Mesenteric fat pad (tissue), 1 donor: ENCODE measurements around the gene AFAP1. TPM values are rescaled to one million over a fixed set of nuclear protein-coding genes. Genes with fewer than 3 reads are reported as not detected.

Experiments used
- DNase-seq: peaks from one replicate; pipeline ENCODE4 v3.0.0-alpha.2; 2020; ENCODE audit warnings: low spot score
- total RNA-seq: library from RNA; stranded (reverse); fragmentation: NEBNext Ultra II Directional; extraction: Animal tissue kit (Norgen Biotek cat#: 25700); gene quantifications from one replicate; pipeline ENCODE4 v1.2.1, GENCODE V29; 2021
- donor health status: DM: yes; HTN: yes; CAD: no.

AFAP1 gene
- total RNA-seq, 1 donor from 2014 or later, result 33.9 TPM

- DNase-seq, result no peak
These were observed 22.0 kb downstream of the AFAP1 start for GRCh38 chr4:7917669-7918068.

- DNase-seq, result no peak
These were observed 23.8 kb downstream of the AFAP1 start for GRCh38 chr4:7915875-7916242.

DNA sequence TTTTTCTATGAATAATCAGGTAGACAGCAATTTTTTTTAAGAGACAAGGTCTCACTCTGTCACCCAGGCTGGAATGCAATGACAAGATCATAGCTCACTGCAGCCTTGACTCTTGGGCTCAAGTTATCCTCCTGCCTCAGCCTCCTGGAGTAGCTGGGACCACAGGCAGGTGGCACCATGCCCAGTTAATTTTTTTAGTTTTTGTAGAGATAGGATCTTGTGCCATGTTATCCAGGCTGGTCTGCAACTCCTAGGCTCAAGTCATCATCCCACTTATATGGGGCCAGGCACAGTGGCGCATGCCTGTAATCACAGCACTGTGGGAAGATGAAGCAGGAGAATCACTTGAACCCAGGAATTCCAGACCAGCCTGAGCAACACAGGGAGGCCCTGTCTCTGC, 26.8 kb downstream of the AFAP1 start:
- no peak for DNase-seq

- DNase-seq, result no peak
These were observed 28.6 kb downstream of the AFAP1 start for GRCh38 chr4:7910952-7911578.

DNA sequence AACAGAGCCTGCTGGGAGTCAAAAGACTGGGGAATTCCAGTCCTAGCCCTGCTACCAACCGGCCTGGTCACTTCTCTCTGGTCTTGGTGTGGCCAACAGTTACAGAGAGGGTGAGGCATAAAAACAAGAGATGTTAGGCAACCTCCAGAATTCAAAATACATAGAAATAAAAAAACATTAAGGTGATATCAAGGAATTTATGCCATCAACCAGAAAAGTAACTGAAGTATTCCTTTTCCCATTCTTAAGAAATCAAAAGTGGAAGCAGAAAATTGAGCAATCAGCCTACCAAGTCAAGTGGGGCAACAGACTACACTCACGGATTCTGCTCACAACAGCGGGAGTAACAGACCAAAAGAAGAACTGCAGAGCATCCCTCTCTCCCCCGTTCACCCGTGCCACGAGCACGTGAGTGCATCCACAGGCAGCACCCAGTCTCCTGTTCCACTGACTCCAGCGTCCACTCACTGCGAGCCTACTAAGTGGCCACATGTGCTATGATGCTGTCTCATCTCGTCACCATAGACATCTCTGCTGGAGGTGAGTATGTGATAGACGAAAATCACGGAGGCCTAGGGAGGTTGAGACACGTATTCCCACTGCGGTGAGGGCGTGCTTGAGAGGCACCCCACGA, 29.3 kb downstream of the AFAP1 start:
- DNase-seq, result no peak

GRCh38 chr4:7909463-7910262, 30.0 kb downstream of the AFAP1 start:
- DNase-seq, result no peak

DNA sequence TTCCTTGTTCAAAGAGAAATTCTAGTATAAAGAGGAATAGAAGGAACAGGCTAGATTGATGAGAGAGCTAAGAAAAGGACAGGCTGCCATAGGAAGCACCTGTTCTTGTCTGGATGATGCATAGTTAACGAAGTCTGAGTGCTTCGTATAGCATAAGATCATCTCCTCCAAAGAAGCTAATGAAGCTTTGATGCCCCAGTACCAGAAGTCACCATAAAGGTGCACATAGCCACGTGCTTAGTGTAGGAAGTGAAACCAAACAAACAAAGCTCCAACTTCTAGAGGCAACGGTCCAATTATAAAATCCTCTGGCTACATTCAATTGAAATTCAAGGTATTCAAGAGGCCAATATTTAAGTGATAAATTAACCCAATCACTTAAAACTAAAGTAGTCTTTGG, 31.0 kb downstream of the AFAP1 start:
- no peak for DNase-seq

DNA sequence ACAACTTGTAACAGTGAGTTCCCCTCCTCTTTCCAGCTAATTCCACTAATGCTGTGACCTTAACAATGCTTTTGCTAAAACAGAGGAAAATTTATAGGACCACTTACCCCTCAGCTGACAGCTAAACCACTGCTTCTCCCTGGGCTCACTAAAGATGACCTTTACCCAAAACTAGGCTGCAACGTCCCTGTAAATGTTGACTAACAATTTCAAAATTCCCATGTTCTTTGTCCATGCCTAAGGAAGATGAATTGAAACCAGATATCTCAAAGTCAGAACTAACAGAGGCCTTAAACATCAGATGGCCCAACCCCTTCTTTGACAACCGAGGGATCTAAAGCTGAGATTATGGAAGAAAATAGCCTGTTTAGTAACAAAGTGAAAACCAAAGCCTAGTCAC, 32.5 kb downstream of the AFAP1 start:
- DNase-seq, result no peak

GRCh38 chr4:7906171-7906701, 33.4 kb downstream of the AFAP1 start:
- DNase-seq, result no peak

DNA sequence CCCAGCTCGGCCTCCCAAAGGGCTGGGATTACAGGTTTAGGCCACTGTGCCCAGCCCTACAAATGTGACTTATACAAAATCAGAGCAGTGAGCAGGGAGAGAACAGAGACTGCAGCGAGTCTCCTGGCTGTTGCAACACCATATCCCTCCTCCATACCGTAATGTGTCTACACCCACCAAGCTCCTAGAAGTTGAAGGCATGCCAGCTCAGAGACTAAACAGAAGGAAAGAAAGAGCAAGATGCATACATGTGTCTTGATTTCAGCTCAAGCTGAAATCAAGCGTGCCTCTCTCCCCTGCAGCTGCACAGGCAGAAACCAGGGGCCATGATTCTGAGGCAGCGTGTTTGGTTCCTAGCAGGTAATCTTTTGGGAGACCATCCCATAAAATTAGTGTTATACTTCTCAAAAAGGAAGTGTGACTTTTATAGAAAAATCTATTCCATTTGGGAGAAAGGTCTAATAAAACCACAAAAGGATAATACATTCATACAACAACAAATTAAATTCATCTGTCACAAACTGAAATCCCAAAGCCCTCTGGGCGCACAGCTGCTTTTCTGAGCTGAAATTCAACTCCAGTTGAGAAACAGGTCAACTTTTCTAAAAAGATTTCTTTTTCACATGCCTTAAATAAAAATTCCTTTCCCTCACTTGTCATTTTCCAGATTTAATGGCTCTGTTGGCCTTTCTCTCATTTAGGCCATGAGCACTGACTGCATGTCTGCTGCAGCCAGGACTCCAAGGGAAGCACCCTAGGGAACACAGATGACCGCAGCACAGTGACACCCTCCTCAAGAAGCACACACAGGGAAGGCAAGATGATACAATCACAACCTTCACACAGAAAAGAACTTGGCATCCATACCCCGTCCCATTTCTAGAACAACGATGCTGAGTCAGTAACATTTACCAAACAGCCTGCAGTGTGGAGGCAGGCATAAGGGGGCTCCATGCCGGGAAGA, 34.4 kb downstream of the AFAP1 start:
- no peak for DNase-seq

DNA sequence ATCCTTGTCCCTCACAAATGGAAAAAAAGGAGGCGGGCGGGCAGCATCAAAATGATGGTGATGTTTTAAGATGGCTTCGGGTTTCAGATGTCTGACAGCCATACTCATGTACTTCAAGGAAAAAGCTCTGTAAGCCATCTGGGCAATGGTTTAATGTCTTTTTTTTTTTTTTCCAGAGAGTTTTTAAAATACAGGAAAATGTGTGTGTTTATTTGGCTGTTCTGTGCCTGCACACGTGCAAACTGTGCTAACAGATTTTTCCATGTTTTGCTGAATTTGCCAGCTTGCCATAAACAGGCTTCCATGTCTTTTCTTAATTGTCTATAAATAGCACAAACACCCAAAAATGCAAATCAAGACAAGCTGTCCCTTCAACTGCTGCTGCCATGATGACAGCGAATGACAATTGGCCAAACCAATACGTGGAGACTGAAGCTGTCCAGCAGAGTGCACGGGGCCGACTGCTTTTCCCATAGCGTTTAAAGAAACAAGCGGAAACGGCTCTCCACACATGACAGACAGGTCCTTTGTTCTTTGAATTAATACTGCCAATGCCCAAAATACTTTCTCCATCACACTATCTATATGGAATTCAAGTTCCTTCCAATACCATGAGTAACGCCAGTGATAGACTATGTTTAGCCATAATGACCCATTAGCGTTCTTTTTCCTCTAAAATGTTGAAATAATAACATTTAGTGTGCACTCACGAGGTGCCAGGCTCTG, 35.7 kb downstream of the AFAP1 start:
- DNase-seq, result no peak

DNA sequence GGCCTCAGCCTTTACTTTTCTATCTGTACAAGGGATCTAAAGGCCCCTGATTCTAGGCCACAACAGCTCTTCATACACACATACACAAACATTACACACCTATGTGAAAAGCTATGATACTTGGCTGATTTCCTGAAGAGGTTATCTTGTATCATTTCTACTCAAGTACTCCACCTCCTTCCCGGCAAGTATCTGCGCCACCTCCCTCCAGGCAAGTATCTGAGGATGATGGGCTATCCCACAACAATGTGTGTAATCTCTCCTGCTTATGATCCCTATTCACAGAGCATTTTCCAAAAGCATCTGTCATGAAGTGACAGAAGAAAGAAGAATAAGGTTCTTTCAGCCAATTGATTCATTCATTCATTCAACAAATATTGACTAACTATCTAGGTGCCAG, 36.8 kb downstream of the AFAP1 start:
- no peak for DNase-seq

GRCh38 chr4:7902101-7902553, 37.5 kb downstream of the AFAP1 start:
- DNase-seq, result no peak

- DNase-seq, result no peak
These were observed 38.3 kb downstream of the AFAP1 start for GRCh38 chr4:7901311-7901885.

GRCh38 chr4:7900334-7900909, 39.2 kb downstream of the AFAP1 start:
- DNase-seq, result no peak

DNA sequence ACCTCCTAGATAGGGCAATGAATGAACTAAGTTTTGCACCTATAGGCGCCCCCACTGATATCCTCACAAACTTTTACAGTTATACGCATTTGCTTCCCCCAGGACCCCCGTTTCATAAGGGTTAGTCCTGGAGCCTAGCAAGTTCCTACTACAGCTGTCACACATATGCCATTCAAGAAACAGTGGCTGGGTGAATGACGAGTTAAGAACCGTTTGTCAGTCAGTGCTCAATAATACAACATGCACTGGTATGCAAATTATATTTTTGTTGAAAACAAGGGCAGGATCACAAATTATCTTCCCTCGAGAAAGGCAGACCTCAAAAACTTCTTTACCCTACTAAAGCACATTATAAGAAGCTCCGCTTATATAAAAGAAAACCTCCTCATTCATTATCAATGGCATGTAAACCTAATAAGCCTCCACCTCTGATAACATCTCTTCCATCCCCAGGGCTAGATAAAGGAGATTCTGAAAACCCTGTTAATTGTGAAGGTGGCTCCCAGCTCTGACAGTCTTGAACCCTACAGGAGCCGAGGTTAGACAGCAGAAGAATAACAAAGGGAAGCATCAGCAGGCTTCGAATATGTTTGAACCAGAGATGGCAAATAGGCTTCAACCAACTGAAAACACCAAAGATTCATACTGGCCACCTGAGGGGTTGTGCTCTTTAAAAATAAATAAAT, 40.3 kb downstream of the AFAP1 start:
- no peak for DNase-seq

DNA sequence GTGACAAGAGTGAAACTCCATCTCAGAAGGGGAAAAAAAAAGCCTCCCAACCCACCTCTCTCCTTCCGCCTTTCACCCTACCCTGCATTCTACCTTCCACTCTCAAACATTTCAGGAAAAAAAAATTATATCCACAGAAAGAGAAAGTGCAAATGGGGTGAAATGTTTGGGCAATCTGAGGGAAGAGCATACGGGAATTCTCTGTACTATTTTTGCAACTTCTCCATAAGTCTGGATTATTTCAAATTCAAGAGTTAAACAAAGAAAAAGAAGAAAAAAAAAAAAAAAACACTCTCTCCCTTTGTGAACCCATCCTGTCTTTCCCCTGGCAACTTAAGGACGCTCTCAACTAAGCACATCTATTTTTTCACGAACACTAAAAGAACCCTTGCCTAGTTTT, 41.3 kb downstream of the AFAP1 start:
- DNase-seq, result no peak

- DNase-seq, result no peak
These were observed 41.9 kb downstream of the AFAP1 start for GRCh38 chr4:7897811-7898210.

DNA sequence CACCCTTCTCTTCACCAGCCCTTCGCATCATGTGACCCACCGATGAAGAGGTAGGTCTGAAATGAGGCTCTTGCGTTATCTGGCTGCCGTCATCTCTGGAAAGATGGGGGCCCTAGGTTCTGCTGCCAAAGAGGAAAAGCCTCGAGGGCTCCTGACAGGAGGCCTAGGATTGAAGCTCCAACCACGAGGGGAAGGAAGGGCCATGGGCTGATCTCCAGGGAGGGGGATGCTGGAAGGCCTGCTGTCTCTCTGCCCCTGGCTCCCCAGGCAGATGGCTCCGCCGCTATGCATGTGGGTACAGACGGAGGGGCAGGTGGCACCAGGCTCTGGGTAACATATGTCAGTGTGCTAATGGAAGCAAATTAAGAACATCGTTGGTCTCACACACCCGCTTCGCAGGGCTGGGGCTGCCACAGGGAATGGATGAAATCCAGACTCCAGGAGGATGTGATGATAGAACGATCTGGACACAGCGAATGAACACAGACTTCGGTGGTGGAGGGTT, 44.9 kb downstream of the AFAP1 start:
- DNase-seq, result no peak
